Measurements from ENCODE around the gene DDR2. TPM values are rescaled to one million over a fixed set of nuclear protein-coding genes. Genes with fewer than 3 reads are reported as not detected.
"Not testable (repeated sequence)": the region's sequence is repeated elsewhere in the genome, so short reads cannot be mapped to it uniquely, and the experiment has no call there.

DDR2 gene
- total RNA-seq, 1 experiment from 2014 or later = 36.5 TPM

DNA sequence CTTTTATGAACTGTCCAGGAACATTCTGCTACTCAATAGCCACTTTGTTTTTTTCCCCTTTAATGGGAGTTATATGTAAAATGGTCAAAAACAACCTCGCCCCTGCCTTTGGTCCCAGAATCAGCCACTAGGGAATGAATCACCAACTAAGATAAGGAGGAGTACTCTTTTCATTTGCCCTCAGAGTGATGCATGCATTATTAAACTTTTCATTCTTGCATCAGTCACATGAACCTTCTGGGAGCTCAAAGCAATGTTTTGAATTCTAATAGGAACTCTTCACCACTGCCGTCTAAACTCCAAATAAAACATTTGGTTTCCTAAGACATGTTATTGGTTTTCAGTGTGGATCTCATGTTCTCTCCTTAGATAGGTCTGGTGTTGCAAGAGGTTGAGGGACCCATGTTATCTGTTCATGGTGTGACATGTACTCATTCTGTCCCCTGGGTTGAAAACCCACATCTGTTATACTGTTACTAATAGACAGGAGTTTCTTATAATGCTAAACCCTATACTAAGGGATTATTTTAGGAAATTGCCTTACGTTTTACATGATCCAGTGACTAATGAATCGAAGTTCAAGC lies 140.4 kb downstream of the DDR2 start:
- no peak for DNase-seq (ENCODE audit: low spot score)

DNA sequence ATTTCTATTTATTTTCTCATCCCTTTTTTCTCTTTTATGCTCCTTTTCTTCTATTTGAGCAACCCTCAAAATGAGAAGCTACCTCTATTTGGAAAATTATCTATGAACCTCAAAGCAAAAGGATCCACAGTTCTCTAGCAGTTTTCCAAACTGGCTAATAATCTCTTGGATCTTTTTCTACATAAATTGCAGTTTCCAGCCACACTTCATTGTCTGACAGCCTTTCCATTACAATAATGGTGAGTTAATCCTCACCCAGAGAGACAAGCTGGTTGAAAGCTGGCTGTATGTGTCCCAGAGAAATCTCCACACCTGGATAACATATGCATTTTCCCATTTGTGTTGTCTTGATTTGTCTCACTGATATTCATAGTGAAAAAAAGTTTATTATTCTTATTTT lies 141.7 kb downstream of the DDR2 start:
- DNase-seq (ENCODE audit: low spot score) = no peak

DNA sequence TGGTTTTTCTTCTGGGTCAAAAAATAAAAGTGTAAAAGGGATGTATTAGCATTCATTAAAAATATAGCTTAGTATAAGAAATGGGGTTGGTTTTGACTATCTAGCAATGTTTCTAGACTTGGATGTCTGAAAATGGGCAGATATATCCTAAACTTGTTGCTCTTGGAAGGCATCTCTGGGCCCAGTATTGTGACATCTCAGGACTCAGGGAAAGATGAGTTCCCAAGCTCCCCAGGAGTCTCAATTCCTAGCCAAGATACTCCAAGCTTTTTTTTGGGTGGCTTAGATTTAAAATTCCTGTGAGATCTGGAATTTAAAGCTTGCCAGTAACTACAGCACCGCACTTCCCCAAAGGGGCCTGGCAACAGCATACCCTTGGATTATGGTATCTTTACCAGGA lies 146.8 kb downstream of the DDR2 start:
- DNase-seq (ENCODE audit: low spot score) = no peak

DNA sequence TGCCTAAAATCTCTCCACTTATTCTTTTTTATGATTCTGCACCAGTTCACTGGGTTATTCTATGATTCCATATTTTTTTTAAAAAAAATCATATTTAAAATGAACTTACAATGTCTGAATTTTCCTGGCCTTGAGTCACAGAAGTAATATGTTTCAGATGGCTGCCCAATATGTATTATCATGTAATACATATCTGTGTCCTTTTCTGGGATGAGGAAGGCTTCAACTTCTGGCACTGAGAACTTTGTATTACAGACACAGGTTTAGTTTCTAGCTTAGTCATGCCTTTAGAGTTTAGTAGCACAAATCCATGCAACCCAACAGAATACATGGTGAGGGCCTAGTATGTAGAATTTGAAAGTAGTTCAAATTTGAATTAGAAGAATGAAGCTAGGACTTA lies 150.4 kb downstream of the DDR2 start:
- no peak for DNase-seq (ENCODE audit: low spot score)

DNA sequence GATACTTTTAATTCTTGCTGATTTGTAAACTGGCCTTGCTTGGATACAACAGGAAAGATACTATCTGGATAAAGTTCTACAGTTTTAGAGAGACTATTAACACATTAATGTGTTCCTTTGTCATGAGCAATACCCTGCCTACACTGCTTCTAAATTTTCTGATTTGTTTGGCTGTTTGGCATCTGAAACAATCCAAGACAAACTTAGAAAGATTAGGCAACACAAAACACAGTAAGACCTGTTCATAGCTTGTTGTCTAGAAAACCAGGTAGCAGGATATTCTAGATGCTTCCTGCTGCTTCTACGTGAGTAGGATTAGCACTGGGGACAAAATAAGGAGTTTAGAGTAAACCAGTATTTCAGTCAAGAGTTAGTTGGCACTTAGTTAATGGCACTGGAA lies 152.7 kb downstream of the DDR2 start:
- DNase-seq (ENCODE audit: low spot score) = not testable (repeated sequence)

DNA sequence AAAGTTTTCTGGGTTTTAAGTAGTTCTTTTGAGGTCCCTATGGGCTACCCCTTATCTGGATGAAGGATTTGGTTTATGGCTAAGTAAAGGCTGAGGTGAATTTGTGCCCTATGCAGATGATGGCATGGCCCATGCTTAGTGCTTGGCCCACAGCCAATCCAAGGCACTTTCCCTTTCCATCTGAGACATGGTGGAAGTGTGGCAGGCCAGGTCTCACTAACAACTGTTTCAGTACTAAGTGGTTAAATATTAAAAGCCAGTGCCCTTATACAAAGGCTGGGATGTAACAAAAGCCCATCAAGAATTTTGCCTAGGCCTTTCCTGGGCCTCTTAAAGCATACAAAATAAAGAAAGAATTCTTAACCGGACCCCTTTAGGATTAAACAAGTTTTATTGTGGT lies 156.5 kb downstream of the DDR2 start:
- not testable (repeated sequence) for DNase-seq (ENCODE audit: low spot score)

DNA sequence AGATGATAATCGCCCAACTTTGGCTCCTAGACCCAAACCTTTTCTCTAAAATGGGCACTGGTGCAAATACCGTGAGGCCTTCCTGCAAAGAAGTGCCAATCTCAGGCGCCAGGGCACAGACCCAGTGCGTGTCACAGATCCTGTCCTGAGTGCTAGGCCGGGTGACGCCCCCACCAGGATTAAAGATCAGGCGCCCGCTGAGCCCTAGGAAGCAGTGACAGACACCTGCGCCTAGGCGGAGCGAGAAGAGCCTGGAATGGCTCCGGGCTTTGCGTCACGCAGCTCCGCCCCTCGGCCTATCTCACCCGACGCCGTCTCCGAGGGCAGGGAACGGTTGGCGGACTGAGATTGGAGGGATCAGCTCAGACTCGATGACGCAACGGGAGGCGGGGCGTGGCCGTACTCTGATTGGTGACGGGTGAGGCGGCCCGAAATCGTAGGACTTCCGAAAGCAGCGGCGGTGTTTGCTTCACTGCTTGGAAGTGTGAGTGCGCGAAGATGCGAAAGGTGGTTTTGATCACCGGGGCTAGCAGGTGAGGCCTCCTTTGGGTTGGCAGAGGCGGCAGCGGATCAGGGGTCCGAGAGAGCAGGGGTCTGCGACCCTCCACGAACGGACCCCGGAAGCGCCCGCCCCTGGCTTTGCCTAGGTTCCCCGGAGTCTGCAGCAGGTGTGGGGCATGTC lies 158.2 kb downstream of the DDR2 start, which contains the start of gene HSD17B7:
HSD17B7 (plus strand) TSS at position 400 of the 682 bp plus-strand sequence; CDS start at position 499, 99 bp downstream.
- peak; percentile 42 for DNase-seq (ENCODE audit: low spot score)

DNA sequence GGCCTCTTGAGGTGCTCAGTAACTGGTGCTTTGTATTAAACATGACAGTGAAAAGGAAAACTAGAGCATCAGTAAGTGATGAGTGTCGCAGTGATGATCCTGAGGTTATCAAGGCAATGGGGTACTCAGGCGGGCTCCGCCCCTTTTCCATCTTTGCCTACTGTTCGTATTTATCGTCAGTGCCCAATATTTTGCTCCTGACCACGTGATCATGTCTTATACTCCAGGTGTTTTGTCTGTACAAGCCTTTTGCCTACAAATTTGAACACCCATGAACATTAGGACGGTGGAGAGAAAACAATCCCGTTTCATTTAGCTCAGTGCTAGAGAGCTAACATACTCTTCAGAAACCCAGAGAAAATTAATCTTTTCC lies 158.7 kb downstream of the DDR2 start:
- not testable (repeated sequence) for DNase-seq (ENCODE audit: low spot score)

DNA sequence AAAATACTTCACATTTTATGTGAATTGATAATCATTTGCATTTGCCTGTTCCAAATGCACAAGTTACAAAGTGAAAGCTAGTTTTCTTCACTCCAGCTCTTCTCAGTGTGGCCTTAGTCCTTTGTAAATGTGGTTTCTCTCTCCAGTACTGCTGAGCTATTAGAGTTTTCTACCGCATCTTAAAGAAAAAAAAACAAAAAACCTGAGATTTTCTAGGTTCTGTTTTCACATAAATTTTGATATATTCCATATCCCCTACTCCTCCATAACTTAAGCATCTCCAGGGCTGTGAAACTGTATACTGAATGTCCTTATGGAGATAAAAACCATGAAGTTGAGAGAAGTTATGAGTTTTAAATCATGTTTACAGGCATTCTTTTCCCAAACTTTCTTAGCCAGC lies 162.0 kb downstream of the DDR2 start:
- not testable (repeated sequence) for DNase-seq (ENCODE audit: low spot score)

DNA sequence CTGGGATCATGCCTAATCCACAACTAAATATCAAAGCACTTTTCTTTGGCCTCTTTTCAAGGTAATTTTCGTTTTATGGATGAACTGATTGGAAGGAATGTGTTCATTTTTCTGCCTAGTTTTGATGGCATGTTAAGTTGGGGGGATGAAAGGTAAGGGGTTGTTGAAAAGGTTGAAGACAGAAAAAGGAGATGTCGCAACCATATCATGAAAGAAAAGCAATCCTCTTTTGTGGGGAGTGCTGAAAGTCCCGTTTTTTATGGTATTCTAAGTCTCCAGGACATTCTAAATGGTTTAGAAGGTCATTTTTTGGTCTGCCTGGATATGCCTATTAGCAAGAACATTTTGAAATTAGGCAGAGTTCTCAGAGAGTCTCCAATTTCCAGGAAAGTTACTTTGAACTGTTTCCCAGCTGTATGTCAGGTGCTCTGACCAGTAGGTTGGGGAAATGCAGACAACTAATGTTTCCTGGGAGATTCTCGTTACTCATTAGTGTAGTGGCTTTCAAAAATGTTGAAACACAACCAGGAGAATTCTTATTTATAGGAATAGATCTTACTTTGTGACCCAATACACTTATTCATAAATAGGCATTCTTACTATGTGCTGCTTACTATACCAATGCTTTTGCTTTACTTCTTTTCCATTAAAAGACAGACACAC lies 164.5 kb downstream of the DDR2 start:
- DNase-seq (ENCODE audit: low spot score) = not testable (repeated sequence)

DNA sequence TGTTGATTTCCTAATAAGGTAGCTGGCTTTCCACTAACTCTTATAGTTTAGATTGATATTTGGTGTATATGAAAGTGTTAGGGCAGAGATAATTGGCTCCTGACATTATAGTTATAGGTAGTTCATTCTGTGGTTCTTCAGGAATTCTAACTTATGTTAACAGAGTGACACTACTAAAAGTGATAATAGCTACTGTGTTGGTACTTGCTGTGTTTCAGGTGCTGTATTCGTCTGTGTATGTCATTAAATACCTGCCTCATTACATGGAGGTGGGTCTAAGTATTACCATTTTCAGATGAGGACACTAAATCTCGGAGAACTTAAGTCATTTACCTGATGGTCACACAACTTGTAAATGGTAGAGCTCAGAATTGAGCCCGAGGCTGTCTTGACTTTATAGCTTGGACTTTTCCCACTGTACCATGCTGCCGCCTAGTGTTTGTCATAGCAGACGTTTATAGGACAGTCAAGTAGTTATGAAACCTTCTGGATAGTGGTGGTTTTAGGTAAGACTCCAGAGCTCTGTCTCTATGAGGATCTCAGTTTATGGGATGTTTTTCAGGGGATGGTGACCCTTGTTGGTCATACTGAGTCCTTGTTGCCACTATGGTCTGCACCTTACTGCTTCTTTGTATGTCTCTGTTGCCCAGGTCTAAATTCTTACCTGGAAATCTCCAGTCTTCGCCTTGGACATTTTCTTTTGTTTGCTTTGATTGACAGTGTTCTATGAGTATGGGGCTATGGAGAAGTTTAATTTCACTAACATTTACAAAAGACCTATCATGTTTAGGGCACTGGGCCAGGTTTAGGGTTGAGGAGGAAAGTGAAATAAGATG lies 167.9 kb downstream of the DDR2 start:
- peak; percentile 61 for DNase-seq (ENCODE audit: low spot score)

DNA sequence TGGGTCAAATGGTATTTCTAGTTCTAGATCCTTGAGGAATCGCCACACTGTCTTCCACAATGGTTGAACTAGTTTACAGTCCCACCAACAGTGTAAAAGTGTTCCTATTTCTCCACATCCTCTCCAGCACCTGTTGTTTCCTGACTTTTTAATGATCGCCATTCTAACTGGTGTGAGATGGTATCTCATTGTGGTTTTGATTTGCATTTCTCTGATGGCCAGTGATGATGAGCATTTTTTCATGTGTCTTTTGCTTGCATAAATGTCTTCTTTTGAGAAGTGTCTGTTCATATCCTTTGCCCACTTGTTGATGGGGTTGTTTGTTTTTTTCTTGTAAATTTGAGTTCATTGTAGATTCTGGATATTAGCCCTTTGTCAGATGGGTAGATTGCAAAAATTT lies 175.2 kb downstream of the DDR2 start:
- DNase-seq (ENCODE audit: low spot score) = not testable (repeated sequence)

DNA sequence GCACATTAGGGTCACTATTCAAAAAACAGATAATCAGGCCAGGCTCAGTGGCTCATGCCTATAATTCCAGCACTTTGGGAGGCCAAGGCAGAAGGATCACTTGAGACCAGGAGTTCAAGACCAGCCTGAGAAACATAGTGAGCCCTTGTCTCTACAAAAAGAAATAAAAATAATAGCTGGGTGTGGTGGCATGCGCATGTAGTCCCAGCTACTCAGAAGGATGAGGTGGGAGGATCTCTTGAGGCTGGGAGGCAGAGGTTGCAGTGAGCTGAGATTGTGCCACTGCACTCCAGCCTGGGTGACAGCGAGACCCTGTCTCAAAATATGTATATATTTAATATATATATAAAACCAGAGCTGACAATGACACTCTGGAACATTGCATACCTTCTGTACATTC lies 180.1 kb downstream of the DDR2 start:
- not testable (repeated sequence) for DNase-seq (ENCODE audit: low spot score)

DNA sequence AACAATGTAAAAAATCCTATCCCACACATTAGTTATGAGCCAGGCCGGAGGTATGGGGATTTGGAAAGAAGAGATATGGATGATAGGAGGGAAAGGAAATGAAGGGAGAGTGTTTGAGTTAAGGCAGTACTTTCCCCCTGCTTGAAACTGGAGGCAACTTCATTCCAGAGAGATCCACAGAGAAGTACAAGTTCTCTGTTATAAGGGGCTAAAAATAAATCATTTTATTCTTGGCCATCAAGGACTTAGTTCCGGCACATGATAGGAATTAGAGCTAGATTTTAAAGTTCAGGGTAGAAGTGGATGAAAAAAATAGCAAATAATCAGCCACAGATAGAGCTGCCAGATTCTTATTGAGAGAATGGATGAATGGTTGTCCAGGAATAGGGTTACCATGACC lies 185.9 kb downstream of the DDR2 start:
- DNase-seq (ENCODE audit: low spot score) = not testable (repeated sequence)

DNA sequence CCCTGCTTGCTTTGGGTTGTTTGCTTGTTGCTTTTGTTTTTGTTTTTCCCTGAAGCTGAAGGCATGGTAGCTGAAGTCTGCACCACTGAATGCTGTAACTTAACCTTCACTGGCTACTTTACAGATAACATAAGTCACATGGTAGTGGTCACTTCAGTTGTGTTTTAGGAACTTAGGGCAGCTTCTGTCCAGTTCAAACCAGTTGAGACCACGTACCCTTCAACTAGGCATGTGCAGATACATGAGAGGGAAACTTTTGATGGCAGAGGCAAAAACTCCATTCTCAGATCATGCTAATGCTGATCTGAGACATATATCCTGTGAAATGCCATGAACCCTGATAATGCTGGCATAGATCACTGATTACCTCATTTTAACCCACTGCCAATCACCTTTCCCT lies 186.4 kb downstream of the DDR2 start:
- not testable (repeated sequence) for DNase-seq (ENCODE audit: low spot score)

DNA sequence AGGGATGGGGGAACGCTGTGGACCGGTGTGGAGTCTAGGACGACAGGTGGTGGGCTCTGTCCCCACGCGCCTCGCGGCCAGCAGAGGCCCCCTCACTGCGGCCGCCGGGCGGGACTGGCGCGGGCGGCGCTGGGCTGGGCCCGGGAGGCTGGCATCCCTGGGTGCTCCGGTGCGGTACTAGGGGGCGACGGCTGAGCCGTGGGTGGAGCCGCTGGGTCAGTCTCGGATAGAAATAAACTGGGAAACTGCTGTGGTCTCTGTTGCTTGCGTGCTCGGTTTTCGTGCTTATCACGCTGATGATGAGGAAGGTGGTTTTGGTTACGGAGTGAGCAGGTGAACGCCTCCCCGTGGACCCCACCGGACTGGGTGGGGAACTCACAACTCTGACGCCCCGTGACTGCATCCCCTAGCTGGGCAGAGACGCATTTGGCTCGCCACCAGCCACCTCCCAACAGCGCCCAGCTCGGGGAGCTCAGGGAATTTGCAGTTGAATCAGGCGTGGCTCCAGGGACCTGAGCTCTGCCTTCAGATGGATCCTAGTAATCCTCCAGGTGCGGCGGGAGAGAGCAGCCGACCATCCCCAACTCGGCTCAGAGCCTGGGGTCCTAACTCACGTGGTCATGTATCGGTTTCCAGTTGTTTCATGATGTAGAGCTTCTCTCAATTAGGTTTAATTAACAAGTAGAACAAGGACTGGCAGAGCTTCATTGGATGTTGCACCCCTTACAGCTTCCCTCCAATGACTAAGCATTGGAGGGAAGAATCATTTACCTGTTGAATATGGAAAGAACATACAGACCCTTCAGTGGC lies 190.3 kb downstream of the DDR2 start:
- DNase-seq (ENCODE audit: low spot score) = no peak

DNA sequence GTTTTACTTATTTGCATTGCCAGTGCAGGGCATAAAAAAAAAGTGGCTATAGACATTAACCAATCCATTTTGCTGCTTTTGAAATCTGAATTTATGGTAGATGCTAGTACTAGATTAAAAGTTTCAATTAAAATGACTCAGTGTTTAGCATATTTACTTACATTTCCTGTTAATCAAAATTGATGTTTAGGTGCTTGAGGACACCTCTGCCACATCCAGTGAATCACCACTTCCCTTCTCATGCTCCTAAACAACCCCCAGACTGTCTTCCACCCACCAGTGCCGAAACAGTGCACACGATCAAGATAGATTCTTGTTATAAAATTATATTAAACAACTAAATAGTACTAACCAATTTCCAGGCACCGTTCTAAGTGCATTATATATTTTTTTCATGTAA lies 191.0 kb downstream of the DDR2 start:
- DNase-seq (ENCODE audit: low spot score) = no peak

DNA sequence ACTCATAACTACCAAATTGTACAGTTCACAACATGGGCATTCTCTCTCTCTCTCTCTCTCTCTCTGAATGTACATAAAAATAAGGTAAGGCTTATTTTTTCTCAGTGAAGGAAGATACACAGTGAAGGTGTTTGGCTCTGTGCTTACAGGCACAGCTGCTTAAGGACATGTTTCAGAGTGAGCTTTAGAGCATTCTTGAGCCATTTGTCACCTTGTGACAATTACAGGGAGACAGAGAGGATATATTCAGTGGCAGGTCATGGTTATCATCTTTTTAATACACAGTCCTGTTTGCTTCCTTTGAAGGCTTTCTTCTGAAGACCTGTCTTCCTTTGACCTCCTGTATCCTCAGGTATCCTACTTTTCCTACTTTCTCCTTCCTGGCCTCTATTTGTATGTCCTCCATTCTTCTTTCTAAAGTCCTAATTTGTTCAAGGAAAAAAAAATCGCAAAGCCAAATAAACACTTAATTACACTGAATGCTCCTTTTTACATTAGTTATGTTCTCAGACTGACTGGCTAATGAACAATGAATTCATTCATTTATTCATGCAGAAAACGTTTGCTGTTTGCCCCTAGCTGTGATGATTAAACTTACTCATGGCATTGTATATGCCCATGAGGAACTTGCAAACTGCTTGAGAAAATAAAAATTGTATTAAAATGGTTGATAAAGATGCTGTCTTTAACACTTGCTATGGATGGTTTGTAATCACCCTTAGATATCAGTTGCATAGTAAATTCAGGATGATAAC lies 191.7 kb downstream of the DDR2 start:
- no peak for DNase-seq (ENCODE audit: low spot score)

DNA sequence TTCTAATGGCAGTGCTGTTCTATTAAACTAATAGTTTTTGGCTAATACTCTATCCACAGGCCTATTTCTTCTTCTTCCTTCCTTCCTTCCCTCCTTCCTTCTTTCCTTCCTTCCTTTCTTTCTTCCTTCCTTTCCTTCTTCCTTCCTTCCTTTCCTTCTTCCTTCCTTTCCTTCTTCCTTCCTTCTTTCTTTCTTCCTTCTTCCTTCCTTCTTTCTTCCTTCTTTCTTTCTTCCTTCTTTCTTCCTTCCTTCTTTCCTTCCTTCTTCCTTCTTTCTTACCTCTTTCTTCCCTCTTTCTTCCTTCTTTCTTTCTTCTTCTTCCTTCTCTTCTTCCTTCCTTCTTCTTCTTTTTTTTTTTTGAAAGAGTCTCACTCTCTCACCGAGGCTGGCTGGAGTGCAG lies 197.0 kb downstream of the DDR2 start:
- no peak for DNase-seq (ENCODE audit: low spot score)

DNA sequence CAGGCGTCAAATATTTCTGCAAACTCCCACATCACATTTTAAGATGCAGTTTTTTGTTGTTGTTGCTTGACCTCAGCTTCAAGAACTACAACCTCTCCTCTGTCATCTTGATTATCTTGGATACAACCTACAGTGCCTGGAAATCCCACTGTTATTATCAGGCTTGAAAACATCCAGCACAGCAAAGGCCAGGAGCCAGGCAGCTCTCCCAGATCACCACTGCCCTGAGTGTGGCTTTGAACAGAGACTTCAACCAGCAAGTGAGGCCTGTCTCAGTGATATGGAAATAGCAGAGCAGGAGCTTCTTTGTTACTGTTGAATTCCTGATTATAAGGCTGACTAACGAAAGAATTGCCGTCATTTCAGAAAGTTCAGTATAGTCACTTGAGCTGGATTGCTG lies 200.2 kb downstream of the DDR2 start:
- no peak for DNase-seq (ENCODE audit: low spot score)

Measured in H4 (cell line).